Hematopoietic multipotent progenitor cell treated with erythropoietin and hydrocortisone succinate and interleukin-3 and kit ligand, for 4 days (in vitro differentiated cells): ENCODE results near the gene GPX7.
A peak's percentile ranks its signal among the peaks of the same experiment; 100 is the strongest.

Source experiments
- DNase-seq: peaks from one replicate; pipeline ENCODE4 v3.0.0-alpha.2; 2015

The GPX7 gene

GRCh38 chr1:52631759-52632331 lies 29.7 kb downstream of the GPX7 start:
- no peak for DNase-seq

GRCh38 chr1:52632732-52633290 lies 30.6 kb downstream of the GPX7 start, which contains the start of gene SHISAL2A:
Gene SHISAL2A (plus strand): TSS chr1:52633168. CDS start chr1:52633494, 326 bp downstream.
- peak; percentile 56 for DNase-seq

- peak; percentile 43 for DNase-seq
Measured at GRCh38 chr1:52633291-52633754, 31.2 kb downstream of the GPX7 start.

DNA sequence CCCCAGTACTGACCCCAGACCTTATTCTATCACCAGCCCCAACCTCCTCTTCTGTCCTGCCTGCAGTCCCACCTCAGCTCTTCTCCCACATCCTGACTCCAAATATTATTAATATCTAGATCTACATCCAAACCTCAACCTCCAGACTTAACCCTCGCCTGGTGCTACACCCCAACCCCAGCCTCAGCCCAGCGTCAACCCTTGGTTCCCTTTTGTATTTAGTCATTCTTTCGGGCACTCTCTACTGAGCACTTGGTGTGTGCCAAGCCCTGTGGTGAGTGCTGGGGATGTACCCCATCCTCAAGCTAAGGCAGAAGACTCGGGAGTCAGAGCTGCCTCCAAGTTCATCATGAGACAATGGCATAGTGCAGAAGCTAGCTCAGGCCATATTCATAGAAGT lies 31.9 kb downstream of the GPX7 start:
- no peak for DNase-seq

DNA sequence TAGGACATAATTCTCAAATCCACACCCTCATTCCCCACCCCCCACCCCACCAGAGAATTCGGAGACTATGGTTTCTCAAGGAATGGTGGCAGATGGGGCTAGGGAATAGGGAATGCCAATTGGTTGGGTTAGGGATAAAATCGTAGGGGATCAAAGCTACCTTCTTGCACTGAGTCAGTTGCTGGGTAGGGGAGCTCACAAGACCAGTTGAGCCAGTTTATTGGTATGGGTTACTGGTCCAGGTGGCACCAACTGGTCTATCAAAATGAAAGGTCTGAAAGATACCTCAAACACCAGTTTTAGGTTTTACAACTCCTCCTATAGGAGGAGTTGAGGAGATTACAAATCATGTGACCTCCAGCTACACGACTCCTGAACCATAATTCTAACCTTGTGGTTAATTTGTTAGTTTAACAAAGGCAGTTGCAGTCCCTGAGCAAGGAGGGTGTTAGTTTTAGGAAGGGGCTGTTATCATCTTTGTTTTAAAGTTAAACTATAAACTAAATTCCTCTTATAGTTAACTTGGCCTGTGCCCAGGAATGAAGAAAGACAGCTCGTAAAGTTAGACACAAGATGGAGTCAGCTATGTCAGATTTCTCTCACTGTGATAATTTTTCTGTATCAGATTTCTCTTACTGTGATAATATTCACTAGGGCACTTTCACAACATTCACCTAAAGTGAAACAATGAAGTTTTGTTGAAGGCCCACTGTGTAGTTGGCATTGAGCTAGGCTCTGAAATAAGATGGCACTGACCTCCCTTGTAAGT lies 33.3 kb downstream of the GPX7 start:
- no peak for DNase-seq

- peak; percentile 68 for DNase-seq
Measured at GRCh38 chr1:52636721-52637695, 34.8 kb downstream of the GPX7 start.

DNA sequence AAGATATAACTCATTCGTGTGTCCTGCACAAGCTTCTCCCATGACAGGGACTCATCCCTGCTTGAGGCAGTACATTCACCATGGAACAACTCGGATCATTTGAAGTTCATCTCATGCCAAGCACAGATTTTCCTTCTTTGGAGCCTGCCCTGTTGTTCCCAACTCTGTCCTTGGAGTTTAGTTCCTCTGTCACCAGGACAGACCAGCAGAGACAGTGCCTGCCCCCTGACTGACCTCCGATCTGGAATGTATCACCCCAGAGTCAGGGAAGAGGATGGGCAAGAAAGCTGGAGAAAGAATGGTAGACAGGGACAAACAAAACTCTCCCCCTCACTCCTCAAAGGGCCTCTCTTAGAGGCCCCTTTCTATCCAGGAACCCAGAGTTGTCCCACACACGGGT lies 35.8 kb downstream of the GPX7 start:
- DNase-seq = no peak

- DNase-seq = no peak
Measured at GRCh38 chr1:52640697-52641096, 38.5 kb downstream of the GPX7 start.

DNA sequence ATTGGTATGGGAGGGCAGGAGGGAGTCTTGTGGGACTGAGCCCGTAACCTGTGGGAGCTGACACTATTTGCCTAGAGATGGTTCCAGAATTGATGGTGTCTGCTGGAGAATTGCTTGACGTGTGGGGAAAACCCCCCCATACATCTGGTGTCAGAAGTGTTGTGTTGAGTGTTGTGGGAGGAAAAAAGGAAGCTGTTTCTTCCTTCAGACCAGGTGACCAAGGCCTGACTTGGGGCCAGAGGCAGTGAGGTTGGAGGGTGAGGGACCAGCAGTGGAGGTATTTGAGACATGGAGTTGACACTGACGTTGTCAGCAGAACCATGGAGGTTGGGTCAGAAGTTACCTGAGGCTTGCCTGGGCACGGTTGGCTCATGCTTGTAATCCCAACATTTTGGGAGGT lies 39.1 kb downstream of the GPX7 start:
- peak; percentile 20 for DNase-seq

GRCh38 chr1:52645261-52645660 lies 43.1 kb downstream of the GPX7 start:
- DNase-seq = no peak

- no peak for DNase-seq
Measured at GRCh38 chr1:52651904-52652303, 49.7 kb downstream of the GPX7 start.

GRCh38 chr1:52653207-52653849 lies 51.2 kb downstream of the GPX7 start:
- DNase-seq = no peak

DNA sequence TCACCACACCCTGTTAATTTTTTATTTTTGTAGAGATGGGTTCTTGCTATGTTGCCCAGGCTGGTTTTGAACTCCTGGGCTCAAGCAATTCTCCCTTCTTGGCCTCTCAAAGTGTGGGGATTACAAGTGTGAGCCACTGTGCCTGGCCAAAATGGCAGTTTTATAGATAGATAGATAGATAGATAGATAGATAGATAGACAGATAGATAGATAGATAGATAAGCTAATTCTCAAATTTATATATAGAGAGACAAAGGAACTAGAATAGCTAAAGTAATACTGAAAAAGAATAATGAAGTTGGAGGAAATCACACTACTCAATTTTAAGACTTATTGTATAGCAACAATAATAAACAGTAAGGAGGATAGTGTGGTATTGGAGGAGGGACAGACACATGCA lies 51.9 kb downstream of the GPX7 start:
- DNase-seq = no peak

DNA sequence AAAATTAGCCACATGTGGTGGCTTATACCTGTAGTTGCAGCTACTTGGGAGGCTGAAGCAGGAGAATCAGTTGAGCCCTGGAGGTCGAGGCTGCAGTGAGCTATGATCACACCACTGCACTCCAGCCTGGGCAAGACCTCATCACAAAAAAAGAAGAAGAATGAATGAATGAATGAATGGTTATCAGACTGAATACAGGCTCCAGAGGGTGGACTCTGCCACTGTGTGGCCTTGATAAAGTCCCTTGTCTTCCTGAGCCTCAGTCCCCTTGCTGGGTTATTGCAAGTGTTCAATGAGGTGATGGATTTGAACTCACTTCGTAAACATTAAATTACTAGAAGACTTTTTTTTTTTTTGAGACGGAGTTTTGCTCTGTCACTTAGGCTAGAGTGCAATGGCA lies 55.5 kb downstream of the GPX7 start:
- no peak for DNase-seq
